Testis (tissue), 2 donors: ENCODE results near the gene SPACA7.
"Not testable (repeated sequence)": the region's sequence is repeated elsewhere in the genome, so short reads cannot be mapped to it uniquely, and the experiment has no call there.

Experiments
- POLR2A ChIP-seq: fragments of 450-650 bp; IDR thresholded peaks from one replicate; pipeline ENCODE4 v1.6.1; 2017; ENCODE audit warnings: antibody characterized with exemption, mild to moderate bottlenecking, moderate library complexity
- TF ChIP-seq, protein P1 (sequence below), 3 experiments: fragments of 450-650 bp in 2 of 3; fragments of 200-600 bp in 1 of 3; sonication (generic) in 1 of 3; IDR thresholded peaks; one replicate each; pipeline ENCODE4 v1.5.1; 2016 to 2019; ENCODE audit warnings: antibody characterized with exemption in 3 of 3, mild to moderate bottlenecking in 2 of 3, moderate library complexity in 1 of 3

GRCh38 chr13:112395022-112395421 is 18.9 kb downstream of the SPACA7 start:
- TF ChIP-seq, protein P1, sequence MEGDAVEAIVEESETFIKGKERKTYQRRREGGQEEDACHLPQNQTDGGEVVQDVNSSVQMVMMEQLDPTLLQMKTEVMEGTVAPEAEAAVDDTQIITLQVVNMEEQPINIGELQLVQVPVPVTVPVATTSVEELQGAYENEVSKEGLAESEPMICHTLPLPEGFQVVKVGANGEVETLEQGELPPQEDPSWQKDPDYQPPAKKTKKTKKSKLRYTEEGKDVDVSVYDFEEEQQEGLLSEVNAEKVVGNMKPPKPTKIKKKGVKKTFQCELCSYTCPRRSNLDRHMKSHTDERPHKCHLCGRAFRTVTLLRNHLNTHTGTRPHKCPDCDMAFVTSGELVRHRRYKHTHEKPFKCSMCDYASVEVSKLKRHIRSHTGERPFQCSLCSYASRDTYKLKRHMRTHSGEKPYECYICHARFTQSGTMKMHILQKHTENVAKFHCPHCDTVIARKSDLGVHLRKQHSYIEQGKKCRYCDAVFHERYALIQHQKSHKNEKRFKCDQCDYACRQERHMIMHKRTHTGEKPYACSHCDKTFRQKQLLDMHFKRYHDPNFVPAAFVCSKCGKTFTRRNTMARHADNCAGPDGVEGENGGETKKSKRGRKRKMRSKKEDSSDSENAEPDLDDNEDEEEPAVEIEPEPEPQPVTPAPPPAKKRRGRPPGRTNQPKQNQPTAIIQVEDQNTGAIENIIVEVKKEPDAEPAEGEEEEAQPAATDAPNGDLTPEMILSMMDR (IDR thresholded peaks at IDR 0.05), result not testable (repeated sequence)
- not testable (repeated sequence) for TF ChIP-seq POLR2A
